Chondrocyte (in vitro differentiated cells): ENCODE results near the gene MAD1L1. TPM values are rescaled to one million over a fixed set of nuclear protein-coding genes. Genes with fewer than 3 reads are reported as not detected.

Experiments
- DNase-seq: peaks from one replicate; pipeline ENCODE4 v3.0.0; 2021; ENCODE audit warnings: mixed read lengths, low spot score
- H3K27ac Mint-ChIP-seq: one replicate; pipeline ENCODE4 v1.8.0; 2021; ENCODE audit warnings: mild to moderate bottlenecking, moderate library complexity, mixed read lengths; ENCODE audit not compliant: unreplicated experiment
- H3K27me3 Mint-ChIP-seq: 2 replicates; pipeline ENCODE4 v1.8.0; 2021; ENCODE audit warnings: low read depth, mixed read lengths
- H3K36me3 Mint-ChIP-seq: 2 replicates; pipeline ENCODE4 v1.8.0; 2021; ENCODE audit warnings: low read depth, mixed read lengths
- H3K4me1 Mint-ChIP-seq: 2 replicates; pipeline ENCODE4 v1.8.0; 2021; ENCODE audit warnings: low read depth, mild to moderate bottlenecking, mixed read lengths
- H3K4me3 Mint-ChIP-seq: one replicate; pipeline ENCODE4 v1.8.0; 2021; ENCODE audit warnings: mild to moderate bottlenecking, moderate library complexity, mixed read lengths; ENCODE audit not compliant: unreplicated experiment
- H3K9me3 Mint-ChIP-seq: 2 replicates; pipeline ENCODE4 v1.8.0; 2021; ENCODE audit warnings: low read depth, mixed read lengths
- CTCF ChIP-seq: fragments of 200-600 bp; sonication (generic); IDR thresholded peaks from 2 replicates; pipeline ENCODE4 v1.5.0; 2021; ENCODE audit warnings: antibody characterized with exemption, mild to moderate bottlenecking, moderate library complexity
- total RNA-seq: library from RNA; stranded (reverse); gene quantifications from 3 replicates; pipeline ENCODE4 v1.2.1, GENCODE V29; 2021

Gene MAD1L1
- total RNA-seq, 1 donor from 2014 or later = 22.7 TPM

- no peak for TF ChIP-seq CTCF
- Mint-ChIP-seq H3K27me3 (no peaks in the 10 kb centered on the region), H3K27ac (no peak overlapping the region), H3K9me3 (no peaks in the 10 kb centered on the region), H3K36me3 (peaks cover 4% of the 10 kb centered on the region), H3K4me3 (no peak overlapping the region), H3K4me1 (peaks cover 11% of the 10 kb centered on the region)
- DNase-seq = no peak
These were observed 141.9 kb downstream of the MAD1L1 start for GRCh38 chr7:2090526-2091520.

- peaks cover 7% of the 10 kb centered on the region for H3K36me3 Mint-ChIP-seq
- no peak overlapping the region for H3K27ac Mint-ChIP-seq
- no peak for DNase-seq
- TF ChIP-seq CTCF = no peak
- no peaks in the 10 kb centered on the region for H3K27me3 Mint-ChIP-seq
- no peaks in the 10 kb centered on the region for H3K9me3 Mint-ChIP-seq
- peaks cover 11% of the 10 kb centered on the region for H3K4me1 Mint-ChIP-seq
- H3K4me3 Mint-ChIP-seq = no peak overlapping the region
These were observed 143.9 kb downstream of the MAD1L1 start for GRCh38 chr7:2088801-2089200.

GRCh38 chr7:2087744-2088143 is 145.0 kb downstream of the MAD1L1 start:
- no peak overlapping the region for H3K4me3 Mint-ChIP-seq
- DNase-seq = no peak
- no peaks in the 10 kb centered on the region for H3K27me3 Mint-ChIP-seq
- peaks cover 9% of the 10 kb centered on the region for H3K36me3 Mint-ChIP-seq
- peaks cover 2% of the 10 kb centered on the region for H3K4me1 Mint-ChIP-seq
- TF ChIP-seq CTCF = no peak
- H3K9me3 Mint-ChIP-seq = no peaks in the 10 kb centered on the region
- no peak overlapping the region for H3K27ac Mint-ChIP-seq

GRCh38 chr7:2086229-2086628 is 146.5 kb downstream of the MAD1L1 start:
- H3K9me3 Mint-ChIP-seq = no peaks in the 10 kb centered on the region
- no peak for TF ChIP-seq CTCF
- H3K4me1 Mint-ChIP-seq = no peaks in the 10 kb centered on the region
- H3K27ac Mint-ChIP-seq = no peak overlapping the region
- no peak overlapping the region for H3K4me3 Mint-ChIP-seq
- no peaks in the 10 kb centered on the region for H3K27me3 Mint-ChIP-seq
- no peak for DNase-seq
- H3K36me3 Mint-ChIP-seq = peaks cover 9% of the 10 kb centered on the region

- H3K36me3 Mint-ChIP-seq = peaks cover 9% of the 10 kb centered on the region
- no peaks in the 10 kb centered on the region for H3K4me1 Mint-ChIP-seq
- H3K27me3 Mint-ChIP-seq = no peaks in the 10 kb centered on the region
- no peak overlapping the region for H3K4me3 Mint-ChIP-seq
- TF ChIP-seq CTCF = no peak
- H3K9me3 Mint-ChIP-seq = no peaks in the 10 kb centered on the region
- no peak for DNase-seq
- H3K27ac Mint-ChIP-seq = no peak overlapping the region
These were observed 146.9 kb downstream of the MAD1L1 start for GRCh38 chr7:2085804-2086203.
